HEK293 (cell line): Measurements from ENCODE around the gene MRPL19.
A peak's percentile ranks its signal among the peaks of the same experiment; 100 is the strongest.

ENCODE experiments used
- FEZF1 ChIP-seq: fragments of 450-650 bp; formaldehyde crosslinking; IDR thresholded peaks from 2 replicates; pipeline ENCODE4 v1.5.1; 2016; ENCODE audit warnings: missing biosample characterization, missing genetic modification characterization
- KLF1 ChIP-seq: fragments of 450-650 bp; formaldehyde crosslinking; IDR thresholded peaks from 2 replicates; pipeline ENCODE4 v1.5.1; 2016; ENCODE audit warnings: missing biosample characterization, missing genetic modification characterization
- MZF1 ChIP-seq: fragments of 450-650 bp; formaldehyde crosslinking; IDR thresholded peaks from 2 replicates; pipeline ENCODE4 v1.5.1; 2017; ENCODE audit warnings: missing biosample characterization, missing genetic modification characterization, borderline replicate concordance
- OSR2 ChIP-seq: fragments of 450-650 bp; formaldehyde crosslinking; IDR thresholded peaks from 2 replicates; pipeline ENCODE4 v1.5.1; 2016; ENCODE audit warnings: missing biosample characterization, missing genetic modification characterization
- TSHZ1 ChIP-seq: fragments of 450-650 bp; formaldehyde crosslinking; IDR thresholded peaks from 2 replicates; pipeline ENCODE4 v1.5.1; 2016; ENCODE audit warnings: missing biosample characterization, missing genetic modification characterization, borderline replicate concordance
- ZBTB1 ChIP-seq: fragments of 450-650 bp; formaldehyde crosslinking; IDR thresholded peaks from 2 replicates; pipeline ENCODE4 v1.5.1; 2016; ENCODE audit warnings: missing biosample characterization, missing genetic modification characterization
- ZFP41 ChIP-seq: fragments of 450-650 bp; formaldehyde crosslinking; IDR thresholded peaks from 2 replicates; pipeline ENCODE4 v1.5.1; 2016; ENCODE audit warnings: missing biosample characterization, missing genetic modification characterization, borderline replicate concordance
- ZNF10 ChIP-seq: fragments of 450-650 bp; formaldehyde crosslinking; IDR thresholded peaks from 2 replicates; pipeline ENCODE4 v1.5.1; 2017; ENCODE audit warnings: missing biosample characterization, missing genetic modification characterization
- ZNF138 ChIP-seq: fragments of 450-650 bp; formaldehyde crosslinking; IDR thresholded peaks from 2 replicates; pipeline ENCODE4 v1.5.1; 2016; ENCODE audit warnings: missing biosample characterization, missing genetic modification characterization, borderline replicate concordance
- ZNF146 ChIP-seq: fragments of 450-650 bp; formaldehyde crosslinking; IDR thresholded peaks from 2 replicates; pipeline ENCODE4 v1.5.1; 2016; ENCODE audit warnings: missing biosample characterization, missing genetic modification characterization
- ZNF16 ChIP-seq: fragments of 450-650 bp; formaldehyde crosslinking; IDR thresholded peaks from 2 replicates; pipeline ENCODE4 v1.5.1; 2016; ENCODE audit warnings: low read depth, missing biosample characterization, missing genetic modification characterization
- ZNF175 ChIP-seq: fragments of 450-650 bp; formaldehyde crosslinking; IDR thresholded peaks from 2 replicates; pipeline ENCODE4 v1.5.1; 2016; ENCODE audit warnings: missing biosample characterization, missing genetic modification characterization
- ZNF19 ChIP-seq: fragments of 450-650 bp; formaldehyde crosslinking; IDR thresholded peaks from 2 replicates; pipeline ENCODE4; 2016; ENCODE audit warnings: missing biosample characterization, missing genetic modification characterization, low read depth
- ZNF2 ChIP-seq: fragments of 450-650 bp; formaldehyde crosslinking; IDR thresholded peaks from 2 replicates; pipeline ENCODE4 v1.5.1; 2016; ENCODE audit warnings: missing biosample characterization, missing genetic modification characterization
- ZNF214 ChIP-seq: fragments of 450-650 bp; formaldehyde crosslinking; IDR thresholded peaks from 2 replicates; pipeline ENCODE4 v1.5.1; 2017; ENCODE audit warnings: missing biosample characterization, mild to moderate bottlenecking, missing genetic modification characterization, borderline replicate concordance
- ZNF223 ChIP-seq: fragments of 450-650 bp; formaldehyde crosslinking; IDR thresholded peaks from 2 replicates; pipeline ENCODE4 v1.5.1; 2016; ENCODE audit warnings: missing biosample characterization, missing genetic modification characterization
- ZNF239 ChIP-seq: fragments of 450-650 bp; formaldehyde crosslinking; IDR thresholded peaks from 2 replicates; pipeline ENCODE4 v1.5.1; 2016; ENCODE audit warnings: missing biosample characterization, missing genetic modification characterization
- ZNF404 ChIP-seq: fragments of 450-650 bp; formaldehyde crosslinking; IDR thresholded peaks from 2 replicates; pipeline ENCODE4 v1.5.1; 2017; ENCODE audit warnings: missing biosample characterization, missing genetic modification characterization
- ZNF416 ChIP-seq: fragments of 450-650 bp; formaldehyde crosslinking; IDR thresholded peaks from 2 replicates; pipeline ENCODE4 v1.5.1; 2016; ENCODE audit warnings: missing biosample characterization, missing genetic modification characterization
- ZNF426 ChIP-seq: fragments of 450-650 bp; formaldehyde crosslinking; IDR thresholded peaks from 2 replicates; pipeline ENCODE4 v1.5.1; 2017; ENCODE audit warnings: missing biosample characterization, missing genetic modification characterization, mild to moderate bottlenecking, inconsistent platforms, moderate library complexity
- ZNF48 ChIP-seq: fragments of 450-650 bp; formaldehyde crosslinking; IDR thresholded peaks from 2 replicates; pipeline ENCODE4 v1.5.1; 2016; ENCODE audit warnings: missing biosample characterization, missing genetic modification characterization
- ZNF596 ChIP-seq: fragments of 450-650 bp; IDR thresholded peaks from 2 replicates; pipeline ENCODE4 v1.5.0; 2018; ENCODE audit warnings: missing biosample characterization, mild to moderate bottlenecking, missing genetic modification characterization, moderate library complexity
- ZNF600 ChIP-seq: fragments of 450-650 bp; formaldehyde crosslinking; IDR thresholded peaks from 2 replicates; pipeline ENCODE4 v1.5.1; 2016; ENCODE audit warnings: missing biosample characterization, missing genetic modification characterization
- ZNF610 ChIP-seq: fragments of 450-650 bp; formaldehyde crosslinking; IDR thresholded peaks from 2 replicates; pipeline ENCODE4 v1.5.1; 2016; ENCODE audit warnings: missing biosample characterization, missing genetic modification characterization, borderline replicate concordance
- ZNF624 ChIP-seq: fragments of 450-650 bp; formaldehyde crosslinking; IDR thresholded peaks from 2 replicates; pipeline ENCODE4 v1.5.1; 2017; ENCODE audit warnings: missing biosample characterization, missing genetic modification characterization
- ZNF677 ChIP-seq: fragments of 450-650 bp; IDR thresholded peaks from 2 replicates; pipeline ENCODE4 v1.5.0; 2018; ENCODE audit warnings: missing biosample characterization, mild to moderate bottlenecking, missing genetic modification characterization, moderate library complexity
- ZNF76 ChIP-seq: fragments of 450-650 bp; formaldehyde crosslinking; IDR thresholded peaks from 2 replicates; pipeline ENCODE4; 2016; ENCODE audit warnings: low read depth, missing biosample characterization, missing genetic modification characterization, borderline replicate concordance
- ZNF776 ChIP-seq: fragments of 450-650 bp; formaldehyde crosslinking; IDR thresholded peaks from 2 replicates; pipeline ENCODE4 v1.5.0; 2017; ENCODE audit warnings: missing biosample characterization, missing genetic modification characterization, borderline replicate concordance
- ZNF837 ChIP-seq: fragments of 450-650 bp; formaldehyde crosslinking; IDR thresholded peaks from 2 replicates; pipeline ENCODE4 v1.5.1; 2016; ENCODE audit warnings: missing biosample characterization, missing genetic modification characterization
- TF ChIP-seq, protein P1 (sequence below): fragments of 450-650 bp; formaldehyde crosslinking; IDR thresholded peaks from 2 replicates; pipeline ENCODE4 v1.5.1; 2017; ENCODE audit warnings: missing biosample characterization, missing genetic modification characterization
- TF ChIP-seq, protein P2 (sequence below): fragments of 450-650 bp; IDR thresholded peaks from 2 replicates; pipeline ENCODE4 v1.5.1; 2018; ENCODE audit warnings: missing biosample characterization, missing genetic modification characterization
- TF ChIP-seq, protein P3 (sequence below): fragments of 450-650 bp; formaldehyde crosslinking; IDR thresholded peaks from 2 replicates; pipeline ENCODE4 v1.5.1; 2016; ENCODE audit warnings: missing biosample characterization, missing genetic modification characterization

MRPL19 gene

DNA sequence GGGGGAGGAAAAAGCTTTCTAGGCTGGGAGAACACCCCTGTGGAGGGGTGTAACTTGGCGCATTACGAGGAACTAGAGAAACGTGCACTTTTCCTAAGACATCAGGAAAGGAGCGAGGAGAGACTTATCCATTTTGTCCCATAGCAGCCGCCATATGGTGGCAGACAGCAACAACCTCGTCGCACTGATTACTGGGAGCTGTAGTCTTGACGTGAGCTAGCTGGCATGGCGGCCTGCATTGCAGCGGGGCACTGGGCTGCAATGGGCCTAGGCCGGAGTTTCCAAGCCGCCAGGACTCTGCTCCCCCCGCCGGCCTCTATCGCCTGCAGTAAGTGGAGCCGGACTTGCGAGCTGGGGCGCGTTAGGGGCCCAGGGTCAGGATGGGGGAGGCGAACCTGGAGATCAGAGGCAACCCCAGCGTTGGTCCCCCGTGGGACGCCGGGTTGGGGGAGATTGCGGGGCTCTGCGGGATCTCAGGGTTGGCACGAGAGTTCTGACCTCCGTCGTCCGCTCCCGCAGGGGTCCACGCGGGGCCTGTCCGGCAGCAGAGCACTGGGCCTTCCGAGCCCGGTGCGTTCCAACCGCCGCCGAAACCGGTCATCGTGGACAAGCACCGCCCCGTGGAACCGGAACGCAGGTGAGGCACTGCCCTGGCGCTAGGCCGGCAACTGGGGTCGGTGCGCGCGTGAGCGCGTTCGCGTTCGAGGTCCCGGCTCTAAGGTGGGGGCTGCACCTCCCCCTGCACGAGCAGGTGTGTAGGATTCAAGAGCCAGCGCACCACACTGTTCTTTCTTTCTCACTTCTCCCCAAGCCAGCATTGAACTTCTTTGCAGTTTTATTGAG, at the start of gene MRPL19 (continued):
- TF ChIP-seq, protein P1, sequence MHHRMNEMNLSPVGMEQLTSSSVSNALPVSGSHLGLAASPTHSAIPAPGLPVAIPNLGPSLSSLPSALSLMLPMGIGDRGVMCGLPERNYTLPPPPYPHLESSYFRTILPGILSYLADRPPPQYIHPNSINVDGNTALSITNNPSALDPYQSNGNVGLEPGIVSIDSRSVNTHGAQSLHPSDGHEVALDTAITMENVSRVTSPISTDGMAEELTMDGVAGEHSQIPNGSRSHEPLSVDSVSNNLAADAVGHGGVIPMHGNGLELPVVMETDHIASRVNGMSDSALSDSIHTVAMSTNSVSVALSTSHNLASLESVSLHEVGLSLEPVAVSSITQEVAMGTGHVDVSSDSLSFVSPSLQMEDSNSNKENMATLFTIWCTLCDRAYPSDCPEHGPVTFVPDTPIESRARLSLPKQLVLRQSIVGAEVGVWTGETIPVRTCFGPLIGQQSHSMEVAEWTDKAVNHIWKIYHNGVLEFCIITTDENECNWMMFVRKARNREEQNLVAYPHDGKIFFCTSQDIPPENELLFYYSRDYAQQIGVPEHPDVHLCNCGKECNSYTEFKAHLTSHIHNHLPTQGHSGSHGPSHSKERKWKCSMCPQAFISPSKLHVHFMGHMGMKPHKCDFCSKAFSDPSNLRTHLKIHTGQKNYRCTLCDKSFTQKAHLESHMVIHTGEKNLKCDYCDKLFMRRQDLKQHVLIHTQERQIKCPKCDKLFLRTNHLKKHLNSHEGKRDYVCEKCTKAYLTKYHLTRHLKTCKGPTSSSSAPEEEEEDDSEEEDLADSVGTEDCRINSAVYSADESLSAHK (tag by site-specific recombination) = 0 out of 2 replicates have a peak, but pooled peaks have one; percentile 4
- TF ChIP-seq ZNF776 (no peak), ZNF624 (tag by site-specific recombination) (no peak), ZNF76 (tag by site-specific recombination) (peak; percentile 90), OSR2 (tag by site-specific recombination) (no peak), ZNF223 (tag by site-specific recombination) (no peak), ZNF138 (tag by site-specific recombination) (no peak), ZNF175 (tag by site-specific recombination) (no peak), ZNF214 (no peak), ZNF416 (tag by site-specific recombination) (no peak), ZNF19 (tag by site-specific recombination) (no peak), KLF1 (tag by site-specific recombination) (no peak), ZNF596 (no peak), ZNF404 (no peak), MZF1 (no peak), ZNF837 (no peak), ZNF426 (no peak), ZNF677 (tag by site-specific recombination) (no peak), ZNF2 (peak; percentile 49; the same call in 1 of the 2 replicates), FEZF1 (tag by site-specific recombination) (no peak), ZNF600 (tag by site-specific recombination) (0 out of 2 replicates have a peak, but pooled peaks have one; percentile 17), ZNF146 (tag by site-specific recombination) (no peak), ZNF10 (tag by site-specific recombination) (no peak), ZFP41 (tag by site-specific recombination) (no peak), ZNF239 (tag by site-specific recombination) (no peak), ZNF16 (tag by site-specific recombination) (no peak), ZNF610 (tag by site-specific recombination) (no peak), ZNF48 (tag by site-specific recombination) (no peak), ZBTB1 (tag by site-specific recombination) (no peak), TSHZ1 (tag by site-specific recombination) (no peak)
- TF ChIP-seq, protein P2, sequence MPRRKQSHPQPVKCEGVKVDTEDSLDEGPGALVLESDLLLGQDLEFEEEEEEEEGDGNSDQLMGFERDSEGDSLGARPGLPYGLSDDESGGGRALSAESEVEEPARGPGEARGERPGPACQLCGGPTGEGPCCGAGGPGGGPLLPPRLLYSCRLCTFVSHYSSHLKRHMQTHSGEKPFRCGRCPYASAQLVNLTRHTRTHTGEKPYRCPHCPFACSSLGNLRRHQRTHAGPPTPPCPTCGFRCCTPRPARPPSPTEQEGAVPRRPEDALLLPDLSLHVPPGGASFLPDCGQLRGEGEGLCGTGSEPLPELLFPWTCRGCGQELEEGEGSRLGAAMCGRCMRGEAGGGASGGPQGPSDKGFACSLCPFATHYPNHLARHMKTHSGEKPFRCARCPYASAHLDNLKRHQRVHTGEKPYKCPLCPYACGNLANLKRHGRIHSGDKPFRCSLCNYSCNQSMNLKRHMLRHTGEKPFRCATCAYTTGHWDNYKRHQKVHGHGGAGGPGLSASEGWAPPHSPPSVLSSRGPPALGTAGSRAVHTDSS (tag by site-specific recombination) = no peak
- TF ChIP-seq, protein P3, sequence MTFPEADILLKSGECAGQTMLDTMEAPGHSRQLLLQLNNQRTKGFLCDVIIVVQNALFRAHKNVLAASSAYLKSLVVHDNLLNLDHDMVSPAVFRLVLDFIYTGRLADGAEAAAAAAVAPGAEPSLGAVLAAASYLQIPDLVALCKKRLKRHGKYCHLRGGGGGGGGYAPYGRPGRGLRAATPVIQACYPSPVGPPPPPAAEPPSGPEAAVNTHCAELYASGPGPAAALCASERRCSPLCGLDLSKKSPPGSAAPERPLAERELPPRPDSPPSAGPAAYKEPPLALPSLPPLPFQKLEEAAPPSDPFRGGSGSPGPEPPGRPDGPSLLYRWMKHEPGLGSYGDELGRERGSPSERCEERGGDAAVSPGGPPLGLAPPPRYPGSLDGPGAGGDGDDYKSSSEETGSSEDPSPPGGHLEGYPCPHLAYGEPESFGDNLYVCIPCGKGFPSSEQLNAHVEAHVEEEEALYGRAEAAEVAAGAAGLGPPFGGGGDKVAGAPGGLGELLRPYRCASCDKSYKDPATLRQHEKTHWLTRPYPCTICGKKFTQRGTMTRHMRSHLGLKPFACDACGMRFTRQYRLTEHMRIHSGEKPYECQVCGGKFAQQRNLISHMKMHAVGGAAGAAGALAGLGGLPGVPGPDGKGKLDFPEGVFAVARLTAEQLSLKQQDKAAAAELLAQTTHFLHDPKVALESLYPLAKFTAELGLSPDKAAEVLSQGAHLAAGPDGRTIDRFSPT (tag by site-specific recombination) = peak; percentile 72
